Measurements from ENCODE around the gene CHRNE.

DNA sequence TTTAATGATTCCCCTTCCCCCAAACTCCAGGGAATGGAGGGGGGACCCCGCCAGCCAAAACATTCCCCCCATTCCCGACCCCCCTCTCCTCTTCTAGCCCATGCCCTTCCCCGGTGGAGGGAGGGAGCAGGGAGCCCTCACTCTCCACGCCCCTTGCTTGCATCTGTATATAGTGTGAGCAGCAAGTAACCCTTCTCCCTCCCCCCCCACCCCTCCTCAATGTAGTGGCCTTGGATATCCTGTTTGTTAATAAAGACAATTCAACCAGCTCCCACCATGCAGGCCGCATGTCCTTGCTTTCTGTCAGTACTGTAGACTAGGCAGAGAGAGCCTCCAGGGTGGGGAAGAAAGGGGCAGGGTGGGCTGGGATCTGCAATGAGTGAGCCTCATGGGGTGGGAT, 5.1 kb downstream of the CHRNE start:
- no peak for TF ChIP-seq CTCF (IDR thresholded peaks at IDR 0.05)
- no peak for TF ChIP-seq POLR2A (IDR thresholded peaks at IDR 0.05)
